Loucy (cell line): ENCODE data around the gene FRG2B.

Experiments
- H2AFZ ChIP-seq: fragments of 200-600 bp; sonication (generic); 2 replicates; pipeline ENCODE4 v1.6.0; 2016; ENCODE audit warnings: antibody characterized with exemption, mild to moderate bottlenecking, low read length, moderate library complexity
- H3F3A ChIP-seq: fragments of 200-600 bp; 2 replicates; pipeline ENCODE4 v1.6.0; 2016; ENCODE audit warnings: antibody characterized with exemption, low read depth, mild to moderate bottlenecking
- H3K27me3 ChIP-seq: fragments of 200-600 bp; sonication (generic); 2 replicates; pipeline ENCODE4 v1.6.1; 2014; ENCODE audit warnings: low read length, mild to moderate bottlenecking; ENCODE audit not compliant: insufficient read depth, poor library complexity, severe bottlenecking
- H3K36me3 ChIP-seq: fragments of 200-600 bp; sonication (generic); 2 replicates; pipeline ENCODE4 v1.6.1; 2016; ENCODE audit warnings: low read length; ENCODE audit not compliant: insufficient read depth
- H3K4me1 ChIP-seq: fragments of 200-600 bp; sonication (generic); 2 replicates; pipeline ENCODE4 v1.5.1; 2014; ENCODE audit warnings: low read length, mild to moderate bottlenecking; ENCODE audit not compliant: insufficient read depth, poor library complexity, severe bottlenecking
- H3K4me2 ChIP-seq: fragments of 200-600 bp; sonication (generic); 2 replicates; pipeline ENCODE4 v1.6.0; 2014; ENCODE audit warnings: antibody characterized with exemption, low read length, low read depth, mild to moderate bottlenecking; ENCODE audit not compliant: poor library complexity, severe bottlenecking
- H3K4me3 ChIP-seq: fragments of 200-600 bp; sonication (generic); 2 replicates; pipeline ENCODE4 v1.5.1; 2014; ENCODE audit warnings: low read length, mild to moderate bottlenecking, mixed read lengths; ENCODE audit not compliant: poor library complexity, severe bottlenecking
- H3K79me2 ChIP-seq: fragments of 200-600 bp; sonication (generic); 2 replicates; pipeline ENCODE4 v1.6.1; 2014; ENCODE audit warnings: low read length; ENCODE audit not compliant: insufficient read depth
- H3K9ac ChIP-seq: fragments of 200-600 bp; sonication (generic); 2 replicates; pipeline ENCODE4 v1.6.0; 2014; ENCODE audit warnings: mild to moderate bottlenecking, low read depth, low read length, moderate library complexity; ENCODE audit not compliant: poor library complexity, severe bottlenecking
- H3K9me2 ChIP-seq: fragments of 200-600 bp; sonication (generic); replicated peaks from 2 replicates; pipeline ENCODE4 v1.6.1; 2016; ENCODE audit warnings: low read depth, low read length, mixed read lengths
- H3K9me3 ChIP-seq: fragments of 200-600 bp; sonication (generic); 2 replicates; pipeline ENCODE4 v1.6.1; 2014; ENCODE audit warnings: mild to moderate bottlenecking, antibody characterized with exemption, low read length, low read depth; ENCODE audit not compliant: insufficient read depth
- H4K20me1 ChIP-seq: fragments of 200-600 bp; sonication (generic); 2 replicates; pipeline ENCODE4 v1.6.0; 2014; ENCODE audit warnings: antibody characterized with exemption, low read length, mild to moderate bottlenecking; ENCODE audit not compliant: insufficient read depth, poor library complexity, severe bottlenecking
- EZH2phosphoT487 ChIP-seq: fragments of 200-600 bp; IDR thresholded peaks from 2 replicates; pipeline ENCODE4 v1.6.1; 2018; ENCODE audit warnings: antibody characterized with exemption, mild to moderate bottlenecking, moderate library complexity, borderline replicate concordance
- TF ChIP-seq, protein P1 (sequence below): fragments of 200-600 bp; sonication (generic); conservative IDR thresholded peaks from 2 replicates; pipeline ENCODE4 v1.5.1; 2014; ENCODE audit warnings: mild to moderate bottlenecking, antibody characterized with exemption, low read length

FRG2B gene

DNA sequence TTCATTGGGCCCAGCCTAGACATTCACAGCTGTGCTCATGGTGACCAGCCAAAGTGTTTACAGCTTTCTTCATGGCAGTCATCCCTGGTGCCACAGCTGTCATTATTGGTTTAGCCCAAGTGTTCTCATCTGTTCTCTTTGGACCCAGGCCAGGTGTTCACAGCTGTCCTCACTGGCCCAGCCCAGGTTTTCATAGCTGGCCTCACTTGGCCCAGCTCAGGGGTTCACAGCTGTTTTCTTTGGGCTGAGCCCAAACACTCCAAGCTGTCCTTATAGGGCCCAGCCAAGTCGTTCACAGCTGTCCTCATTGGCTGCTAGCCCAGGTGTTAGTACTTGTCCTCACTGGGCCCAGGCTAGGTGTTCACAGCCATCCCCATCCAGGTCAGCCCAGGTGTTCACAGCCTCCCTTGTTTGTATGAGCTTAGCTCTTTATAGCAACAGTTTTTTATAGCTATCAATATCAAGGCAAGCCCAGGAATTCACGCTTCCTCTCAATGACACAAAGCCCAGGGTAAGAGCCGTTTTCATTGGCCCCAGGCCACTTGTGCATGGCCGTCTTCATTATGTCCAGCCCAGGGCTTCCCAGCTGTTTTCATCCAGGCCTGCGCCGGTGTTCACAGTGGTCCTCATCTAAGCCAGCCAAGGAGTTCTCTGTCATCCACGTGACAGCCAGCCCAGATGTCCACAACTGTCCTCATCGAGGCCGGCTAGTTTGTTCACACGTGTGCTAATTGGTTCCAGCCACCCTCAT lies 11.6 kb downstream of the FRG2B start:
- TF ChIP-seq, protein P1, sequence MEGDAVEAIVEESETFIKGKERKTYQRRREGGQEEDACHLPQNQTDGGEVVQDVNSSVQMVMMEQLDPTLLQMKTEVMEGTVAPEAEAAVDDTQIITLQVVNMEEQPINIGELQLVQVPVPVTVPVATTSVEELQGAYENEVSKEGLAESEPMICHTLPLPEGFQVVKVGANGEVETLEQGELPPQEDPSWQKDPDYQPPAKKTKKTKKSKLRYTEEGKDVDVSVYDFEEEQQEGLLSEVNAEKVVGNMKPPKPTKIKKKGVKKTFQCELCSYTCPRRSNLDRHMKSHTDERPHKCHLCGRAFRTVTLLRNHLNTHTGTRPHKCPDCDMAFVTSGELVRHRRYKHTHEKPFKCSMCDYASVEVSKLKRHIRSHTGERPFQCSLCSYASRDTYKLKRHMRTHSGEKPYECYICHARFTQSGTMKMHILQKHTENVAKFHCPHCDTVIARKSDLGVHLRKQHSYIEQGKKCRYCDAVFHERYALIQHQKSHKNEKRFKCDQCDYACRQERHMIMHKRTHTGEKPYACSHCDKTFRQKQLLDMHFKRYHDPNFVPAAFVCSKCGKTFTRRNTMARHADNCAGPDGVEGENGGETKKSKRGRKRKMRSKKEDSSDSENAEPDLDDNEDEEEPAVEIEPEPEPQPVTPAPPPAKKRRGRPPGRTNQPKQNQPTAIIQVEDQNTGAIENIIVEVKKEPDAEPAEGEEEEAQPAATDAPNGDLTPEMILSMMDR: no peak
- no peak for TF ChIP-seq EZH2phosphoT487
- Histone ChIP-seq H4K20me1 (no peaks in the 10 kb centered on the region), H3K4me1 (no peaks in the 10 kb centered on the region), H3K36me3 (no peaks in the 10 kb centered on the region), H3K9ac (no peak overlapping the region), H2AFZ (no peak overlapping the region), H3K79me2 (no peaks in the 10 kb centered on the region), H3K9me2 (no peaks in the 10 kb centered on the region), H3K4me3 (no peak overlapping the region), H3K27me3 (no peaks in the 10 kb centered on the region), H3K4me2 (no peak overlapping the region), H3K9me3 (peaks cover 41% of the 10 kb centered on the region; the same call in 1 of the 2 replicates), H3F3A (no peaks in the 10 kb centered on the region)

DNA sequence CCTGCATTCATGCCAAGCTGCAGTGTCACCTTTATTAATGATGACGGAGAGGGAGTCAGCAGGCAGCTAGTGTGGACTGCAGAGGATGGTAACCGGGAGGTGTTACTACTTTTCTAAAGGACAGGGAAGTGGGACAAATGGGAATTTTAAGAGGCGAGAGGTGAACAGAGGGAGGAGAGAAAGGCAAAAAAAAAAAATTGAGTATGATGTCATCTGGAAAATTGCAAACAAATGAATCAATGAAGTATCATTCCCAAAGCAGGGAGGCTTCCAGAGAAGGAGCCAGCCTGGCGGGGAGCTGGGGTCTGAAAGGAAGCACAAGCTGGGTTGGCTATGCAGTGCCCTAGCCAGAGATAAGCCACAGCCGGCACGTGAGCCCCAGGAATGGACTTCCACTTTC lies 12.9 kb downstream of the FRG2B start:
- Histone ChIP-seq H3K79me2 (no peaks in the 10 kb centered on the region), H3K36me3 (no peaks in the 10 kb centered on the region), H3K9me3 (peaks cover 28% of the 10 kb centered on the region; the same call in 1 of the 2 replicates), H4K20me1 (no peaks in the 10 kb centered on the region), H3K9ac (no peak overlapping the region), H3K4me3 (no peak overlapping the region), H3K4me1 (no peaks in the 10 kb centered on the region), H2AFZ (no peak overlapping the region), H3K9me2 (no peaks in the 10 kb centered on the region), H3F3A (no peaks in the 10 kb centered on the region), H3K27me3 (no peaks in the 10 kb centered on the region), H3K4me2 (no peak overlapping the region)
- no peak for TF ChIP-seq EZH2phosphoT487
- TF ChIP-seq, protein P1: no peak

DNA sequence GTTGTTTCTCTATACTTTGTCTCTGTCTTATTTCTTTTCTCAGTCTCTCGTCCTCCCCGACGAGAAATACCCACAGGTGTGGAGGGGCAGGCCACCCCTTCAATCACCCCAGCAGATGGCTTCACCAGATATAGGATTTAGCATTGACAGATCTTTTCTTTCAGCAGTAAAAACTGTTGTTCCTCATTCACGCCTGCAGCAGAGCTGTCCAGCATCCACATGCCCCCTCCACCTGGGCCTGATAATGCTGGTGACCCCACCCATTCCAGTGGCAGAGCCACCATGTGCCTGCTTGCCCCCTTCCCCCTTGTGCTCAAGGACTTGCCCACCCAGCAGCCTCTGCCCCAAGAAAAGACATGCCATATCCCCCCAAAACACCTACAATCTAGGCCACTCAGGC lies 15.5 kb downstream of the FRG2B start:
- Histone ChIP-seq H3K36me3 (no peaks in the 10 kb centered on the region), H3K4me3 (no peak overlapping the region), H3K9ac (no peak overlapping the region), H3K27me3 (no peaks in the 10 kb centered on the region), H2AFZ (no peak overlapping the region), H3K9me2 (no peaks in the 10 kb centered on the region), H3F3A (no peaks in the 10 kb centered on the region), H3K79me2 (no peaks in the 10 kb centered on the region), H3K9me3 (peaks cover 13% of the 10 kb centered on the region; the same call in 1 of the 2 replicates), H4K20me1 (no peaks in the 10 kb centered on the region), H3K4me1 (no peaks in the 10 kb centered on the region), H3K4me2 (no peak overlapping the region)
- no peak for TF ChIP-seq EZH2phosphoT487
- TF ChIP-seq, protein P1: no peak
